GM21786 (cell line): ENCODE data around the gene SAGE1.
"Not testable (repeated sequence)": the region's sequence is repeated elsewhere in the genome, so short reads cannot be mapped to it uniquely, and the experiment has no call there.

Experiments
- ATAC-seq: cut with Tn5 transposase; IDR thresholded peaks from one replicate; pipeline ENCODE4 v1.9.1; 2021; ENCODE audit not compliant: unreplicated experiment

SAGE1 gene, protein sequence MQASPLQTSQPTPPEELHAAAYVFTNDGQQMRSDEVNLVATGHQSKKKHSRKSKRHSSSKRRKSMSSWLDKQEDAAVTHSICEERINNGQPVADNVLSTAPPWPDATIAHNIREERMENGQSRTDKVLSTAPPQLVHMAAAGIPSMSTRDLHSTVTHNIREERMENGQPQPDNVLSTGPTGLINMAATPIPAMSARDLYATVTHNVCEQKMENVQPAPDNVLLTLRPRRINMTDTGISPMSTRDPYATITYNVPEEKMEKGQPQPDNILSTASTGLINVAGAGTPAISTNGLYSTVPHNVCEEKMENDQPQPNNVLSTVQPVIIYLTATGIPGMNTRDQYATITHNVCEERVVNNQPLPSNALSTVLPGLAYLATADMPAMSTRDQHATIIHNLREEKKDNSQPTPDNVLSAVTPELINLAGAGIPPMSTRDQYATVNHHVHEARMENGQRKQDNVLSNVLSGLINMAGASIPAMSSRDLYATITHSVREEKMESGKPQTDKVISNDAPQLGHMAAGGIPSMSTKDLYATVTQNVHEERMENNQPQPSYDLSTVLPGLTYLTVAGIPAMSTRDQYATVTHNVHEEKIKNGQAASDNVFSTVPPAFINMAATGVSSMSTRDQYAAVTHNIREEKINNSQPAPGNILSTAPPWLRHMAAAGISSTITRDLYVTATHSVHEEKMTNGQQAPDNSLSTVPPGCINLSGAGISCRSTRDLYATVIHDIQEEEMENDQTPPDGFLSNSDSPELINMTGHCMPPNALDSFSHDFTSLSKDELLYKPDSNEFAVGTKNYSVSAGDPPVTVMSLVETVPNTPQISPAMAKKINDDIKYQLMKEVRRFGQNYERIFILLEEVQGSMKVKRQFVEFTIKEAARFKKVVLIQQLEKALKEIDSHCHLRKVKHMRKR

DNA sequence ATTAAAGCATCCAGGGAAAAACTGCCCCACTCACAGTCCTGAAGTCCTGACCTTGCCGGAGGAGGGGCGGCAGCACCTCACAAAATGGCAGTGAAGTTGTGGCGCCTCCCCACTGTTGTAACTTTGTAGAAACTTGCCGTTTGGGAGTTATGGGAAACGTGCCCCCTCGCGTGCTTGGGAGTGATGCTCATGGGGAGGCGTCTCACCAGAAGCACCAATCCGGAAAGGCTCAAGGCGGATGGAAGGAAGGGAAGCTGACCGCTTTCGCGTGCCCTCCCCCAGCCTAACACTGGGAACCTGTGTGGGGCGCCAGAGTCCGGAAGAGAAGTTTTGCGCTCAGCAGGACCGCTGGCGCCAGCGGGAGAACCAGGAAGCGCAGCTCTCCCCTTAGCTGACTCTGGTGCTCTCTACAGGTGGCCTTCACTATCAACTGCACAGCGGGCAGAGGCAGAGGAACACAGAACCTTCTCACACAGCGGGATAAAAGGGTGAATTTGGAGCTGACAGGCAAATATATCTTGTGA is at the start of gene SAGE1, which contains the start of gene CT45A10:
TSS of gene SAGE1 (plus strand) at position 423 of the 524 bp plus-strand sequence. CDS start 2,527 bp downstream, outside the sequence.
TSS of gene CT45A10 (minus strand) at position 151 of the 524 bp plus-strand sequence. CDS start 8,100 bp downstream, outside the sequence.
- no peak for ATAC-seq

DNA sequence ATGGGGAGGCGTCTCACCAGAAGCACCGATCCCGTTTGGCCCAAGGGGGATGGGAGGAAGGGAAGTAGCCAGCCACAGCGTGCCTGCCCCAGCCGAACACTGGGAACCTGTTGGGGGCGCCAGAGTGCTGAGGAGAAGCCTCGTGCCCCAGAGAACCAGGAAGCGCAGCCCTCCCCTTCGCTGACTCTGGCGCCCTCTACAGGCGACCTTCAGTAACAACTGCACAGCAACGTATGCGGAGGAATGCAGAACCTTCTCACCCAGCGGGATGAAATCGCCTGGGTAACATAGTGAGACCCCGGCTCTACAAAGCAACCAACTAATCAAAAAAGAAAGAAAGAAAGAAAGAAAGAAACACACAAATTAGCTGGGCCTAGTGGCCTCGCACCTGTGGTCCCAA is 39.1 kb upstream of the SAGE1 start, which contains the start of gene CT45A8:
TSS of gene CT45A8 (minus strand) at position 101 of the 400 bp plus-strand sequence. CDS start 3,755 bp downstream, outside the sequence.
- ATAC-seq: not testable (repeated sequence)

DNA sequence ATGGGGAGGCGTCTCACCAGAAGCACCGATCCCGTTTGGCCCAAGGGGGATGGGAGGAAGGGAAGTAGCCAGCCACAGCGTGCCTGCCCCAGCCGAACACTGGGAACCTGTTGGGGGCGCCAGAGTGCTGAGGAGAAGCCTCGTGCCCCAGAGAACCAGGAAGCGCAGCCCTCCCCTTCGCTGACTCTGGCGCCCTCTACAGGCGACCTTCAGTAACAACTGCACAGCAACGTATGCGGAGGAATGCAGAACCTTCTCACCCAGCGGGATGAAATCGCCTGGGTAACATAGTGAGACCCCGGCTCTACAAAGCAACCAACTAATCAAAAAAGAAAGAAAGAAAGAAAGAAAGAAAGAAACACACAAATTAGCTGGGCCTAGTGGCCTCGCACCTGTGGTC is 21.8 kb upstream of the SAGE1 start, which contains the start of gene CT45A9:
TSS of gene CT45A9 (minus strand) at position 101 of the 400 bp plus-strand sequence. CDS start 3,751 bp downstream, outside the sequence.
- ATAC-seq: not testable (repeated sequence)

DNA sequence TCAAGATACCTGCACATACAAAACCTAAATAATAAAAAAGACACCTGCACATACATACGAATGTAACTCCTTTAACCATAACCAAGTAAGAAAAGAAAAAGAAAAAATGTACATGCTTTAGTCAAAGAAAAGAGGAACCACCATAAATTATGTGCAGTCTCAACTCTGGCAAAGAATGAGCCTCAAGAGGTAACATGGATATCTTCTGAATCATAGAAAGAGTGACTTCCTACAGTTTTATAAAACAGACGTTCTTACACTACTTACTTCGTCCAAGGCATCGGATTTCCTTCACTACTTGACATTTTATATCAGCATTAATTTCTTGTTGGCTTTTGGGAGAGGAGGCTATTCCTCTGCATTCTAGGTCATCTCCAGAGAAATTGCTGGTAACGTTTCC is 10.8 kb upstream of the SAGE1 start:
- not testable (repeated sequence) for ATAC-seq

DNA sequence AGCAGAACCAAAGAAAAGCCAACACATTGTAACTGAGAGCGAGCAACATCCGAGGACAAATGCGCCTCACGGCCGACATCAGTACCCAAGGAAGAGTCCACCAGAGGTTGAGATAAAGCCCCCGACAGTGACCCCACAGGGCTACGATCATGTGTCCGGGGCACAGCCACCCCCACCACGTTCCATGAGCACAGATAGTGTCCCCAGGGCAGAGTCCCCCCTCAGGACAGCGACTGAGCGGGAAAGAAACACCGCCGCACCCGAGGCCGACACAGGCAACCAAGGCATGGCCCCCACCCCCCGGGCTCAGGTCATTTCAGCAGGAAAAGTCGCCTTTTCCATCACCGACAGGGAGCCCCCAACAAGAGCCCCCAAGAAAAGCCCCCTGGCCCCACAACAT is 5.3 kb upstream of the SAGE1 start:
- not testable (repeated sequence) for ATAC-seq

DNA sequence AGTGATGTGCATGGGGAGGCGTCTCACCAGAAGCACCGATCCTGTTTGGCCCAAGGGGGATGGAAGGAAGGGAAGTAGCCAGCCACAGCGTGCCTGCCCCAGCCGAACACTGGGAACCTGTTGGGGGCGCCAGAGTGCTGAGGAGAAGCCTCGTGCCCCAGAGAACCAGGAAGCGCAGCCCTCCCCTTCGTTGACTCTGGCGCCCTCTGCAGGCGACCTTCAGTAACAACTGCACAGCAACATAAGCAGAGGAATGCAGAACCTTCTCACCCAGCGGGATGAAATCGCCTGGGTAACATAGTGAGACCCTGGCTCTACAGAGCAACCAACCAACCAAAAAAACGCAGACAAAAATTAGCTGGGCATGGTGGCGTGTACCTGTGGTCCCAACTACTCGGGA is 4.5 kb upstream of the SAGE1 start:
- not testable (repeated sequence) for ATAC-seq

DNA sequence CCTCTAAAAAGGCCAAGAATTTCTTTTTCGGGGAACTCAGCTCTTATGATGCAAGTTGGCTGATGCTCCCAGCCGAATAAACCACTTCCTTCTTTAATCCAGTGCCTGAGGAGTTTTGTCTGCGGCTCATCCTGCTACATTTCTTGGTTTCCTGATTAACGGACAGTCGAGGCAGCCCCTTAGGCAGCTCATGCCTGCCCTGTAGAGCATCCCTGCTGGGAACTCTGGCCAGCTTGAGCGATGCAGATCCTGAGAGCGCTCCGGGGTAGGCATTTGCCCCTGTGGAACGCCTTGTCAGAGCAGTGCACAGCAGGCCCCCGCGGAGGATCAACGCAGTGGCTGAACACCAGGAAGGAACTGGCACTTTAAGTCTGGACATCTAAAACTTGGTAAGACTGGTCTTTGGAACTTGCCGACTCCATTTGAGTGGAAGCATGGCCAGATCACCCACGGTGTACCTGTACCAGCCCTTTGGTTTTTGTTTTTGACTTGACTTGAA is 3.4 kb upstream of the SAGE1 start:
- no peak for ATAC-seq

DNA sequence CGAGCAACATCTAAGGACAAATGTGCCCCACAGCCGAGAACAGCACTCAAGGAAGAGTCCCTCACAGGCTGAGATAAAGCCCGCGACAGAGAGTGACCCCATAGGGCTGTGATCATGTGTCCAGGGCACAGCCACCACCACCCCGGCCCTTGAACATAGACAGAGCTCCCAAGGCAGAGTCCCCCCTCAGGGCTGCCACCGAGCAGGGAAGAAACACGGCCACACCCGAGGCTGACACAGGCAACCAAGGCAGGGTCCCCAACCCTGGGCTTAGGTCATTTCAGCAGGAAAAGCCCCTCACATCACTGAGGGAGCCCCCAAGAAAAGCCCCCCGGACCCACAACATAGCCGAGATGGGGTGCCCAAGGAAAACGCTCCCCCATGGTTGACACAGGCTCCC is 735 bp upstream of the SAGE1 start:
- ATAC-seq: no peak

DNA sequence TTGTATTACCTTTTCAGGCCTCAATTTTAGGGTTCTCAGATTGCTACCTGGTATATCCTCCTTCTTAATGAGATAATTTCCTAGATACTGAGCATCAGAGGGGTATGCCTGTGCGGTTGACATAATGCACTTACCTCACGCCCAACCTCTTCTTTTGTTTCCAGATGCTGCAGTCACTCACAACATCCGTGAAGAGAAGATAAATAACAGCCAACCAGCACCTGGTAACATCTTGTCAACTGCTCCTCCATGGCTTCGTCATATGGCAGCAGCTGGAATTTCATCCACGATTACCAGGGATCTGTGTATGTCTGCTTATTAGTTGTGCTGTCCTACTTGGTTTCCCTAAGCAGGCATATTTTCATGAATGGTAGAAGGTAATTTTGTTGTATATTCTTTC is 16.7 kb downstream of the SAGE1 start:
- ATAC-seq: no peak

DNA sequence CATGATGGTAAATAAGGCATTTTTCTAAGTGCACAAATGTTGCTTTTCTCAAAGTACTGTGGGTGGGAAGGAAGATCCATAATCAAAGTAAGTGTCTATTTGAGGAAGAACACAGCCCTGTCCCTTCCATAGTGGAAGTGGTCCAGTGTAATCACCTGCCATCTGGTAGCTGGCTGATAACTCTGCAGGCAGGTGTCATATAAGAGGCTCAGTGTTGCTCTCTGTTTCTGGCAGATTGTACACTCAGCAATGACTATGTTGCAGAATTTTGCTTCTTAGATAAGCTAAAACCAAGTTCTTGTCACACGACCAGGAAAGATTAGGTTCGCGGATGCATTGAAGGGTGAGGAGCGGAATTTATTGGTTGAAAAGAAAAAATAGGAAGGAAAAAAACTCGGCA is 20.9 kb downstream of the SAGE1 start:
- ATAC-seq: no peak

DNA sequence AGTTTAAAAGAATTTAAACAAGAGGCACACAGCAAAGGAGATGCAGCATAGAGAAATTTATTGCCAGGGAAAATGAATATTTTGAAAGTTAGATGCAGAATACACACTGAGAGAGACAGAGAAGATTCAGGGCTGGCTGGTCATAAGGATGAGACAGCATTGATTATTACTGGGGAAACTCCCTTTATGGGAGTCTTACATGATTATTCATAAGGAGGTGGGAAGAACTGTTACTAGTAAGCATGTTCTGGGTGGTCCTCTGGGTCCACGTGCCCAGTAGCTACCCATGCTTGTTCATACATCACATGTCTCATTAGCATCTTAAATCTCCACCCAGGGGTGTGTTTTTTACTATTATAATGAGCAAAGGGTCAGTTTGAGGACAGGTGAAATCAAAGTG is 27.0 kb downstream of the SAGE1 start:
- ATAC-seq: not testable (repeated sequence)

DNA sequence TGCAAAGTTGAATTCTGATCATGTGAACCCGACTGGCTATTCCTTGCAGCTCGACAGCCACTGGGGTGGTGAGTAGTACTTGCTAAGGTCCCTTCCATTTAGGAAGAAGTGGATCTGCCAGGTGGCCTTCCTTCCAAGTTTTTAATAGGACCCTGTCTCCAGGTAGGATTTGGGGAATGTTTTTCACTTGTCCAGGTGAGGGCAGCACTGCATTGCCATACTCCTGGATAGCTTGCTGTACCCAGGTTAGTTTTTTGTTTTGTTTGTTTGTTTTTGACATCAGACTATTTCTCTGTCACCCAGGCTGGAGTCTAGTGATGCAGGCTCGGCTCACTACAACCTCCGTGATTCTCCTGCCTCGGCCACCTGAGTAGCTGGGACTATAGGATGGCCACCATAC is 29.8 kb downstream of the SAGE1 start:
- no peak for ATAC-seq

DNA sequence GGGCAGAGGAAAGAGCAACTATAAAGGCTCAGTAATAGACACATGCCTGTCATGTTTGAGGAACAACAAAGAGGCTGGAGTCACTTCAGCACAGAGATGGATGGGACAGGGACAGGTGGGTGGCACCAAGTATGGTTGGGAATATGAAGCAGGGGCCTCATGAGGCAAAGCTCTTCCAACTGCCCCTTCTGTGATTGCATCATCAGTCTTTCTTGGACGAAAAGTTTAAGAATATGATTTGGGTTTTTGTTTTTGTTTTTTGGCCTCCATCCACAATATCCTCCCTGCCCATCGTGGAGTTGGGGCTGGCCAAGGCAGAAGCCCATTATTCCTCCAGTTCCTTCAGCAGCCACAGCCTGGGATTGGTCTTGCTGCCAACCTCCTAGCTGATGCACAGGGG is 34.4 kb downstream of the SAGE1 start:
- ATAC-seq: no peak

DNA sequence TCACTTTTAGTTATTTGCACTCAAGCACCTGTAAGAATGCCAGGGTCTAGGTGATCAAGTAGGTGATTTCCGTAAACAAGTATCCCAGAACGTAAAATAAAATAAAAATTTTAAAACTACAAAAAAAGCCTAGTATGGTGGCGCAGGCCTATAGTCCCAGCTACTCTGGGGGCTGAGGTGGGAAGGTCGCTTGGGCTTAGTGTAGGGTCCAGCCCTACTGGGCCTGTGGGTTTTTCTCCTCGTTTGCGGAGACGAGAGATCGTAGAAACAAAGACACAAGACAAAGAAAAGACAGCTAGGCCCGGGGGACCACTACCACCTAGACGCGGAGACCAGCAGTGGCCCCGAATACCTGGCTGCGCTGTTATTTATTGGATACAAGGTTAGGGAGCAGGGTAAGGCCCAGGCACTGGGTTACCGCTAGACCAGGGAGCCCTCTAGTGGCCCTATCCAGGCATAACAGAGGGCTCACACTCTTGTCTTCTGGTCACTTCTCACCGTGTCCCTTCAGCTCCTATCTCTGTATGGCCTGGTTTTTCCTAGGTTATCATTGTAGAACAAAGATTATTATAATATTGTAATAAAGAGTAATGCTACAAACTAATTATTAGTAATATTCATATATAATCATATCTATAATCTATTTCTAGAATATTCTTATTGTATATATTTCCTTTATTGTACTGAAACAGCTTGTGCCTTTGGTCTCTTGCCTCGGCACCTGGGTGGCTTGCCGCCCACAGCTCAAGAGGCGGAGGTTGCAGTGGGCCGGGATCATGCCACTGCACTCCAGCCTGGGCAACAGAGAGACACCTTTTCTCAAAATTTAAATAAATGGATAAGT is 38.4 kb downstream of the SAGE1 start:
- ATAC-seq: no peak

DNA sequence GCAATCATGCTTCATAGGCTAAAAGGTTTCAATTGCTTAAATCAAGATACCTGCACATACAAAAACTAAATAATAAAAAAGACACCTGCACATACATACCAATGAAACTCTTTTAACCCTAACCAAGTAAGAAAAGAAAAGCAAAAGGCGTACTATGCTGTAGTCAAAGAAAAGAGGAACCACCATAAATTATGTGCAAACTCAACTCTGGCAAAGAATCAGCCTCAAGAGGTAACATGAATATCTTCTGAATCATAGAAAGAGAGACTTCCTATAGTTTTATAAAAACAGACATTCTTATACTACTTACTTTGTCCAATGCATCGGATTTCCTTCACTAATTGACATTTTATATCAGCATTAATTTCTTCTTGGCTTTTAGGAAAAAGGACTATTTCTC is 51.0 kb downstream of the SAGE1 start:
- no peak for ATAC-seq

DNA sequence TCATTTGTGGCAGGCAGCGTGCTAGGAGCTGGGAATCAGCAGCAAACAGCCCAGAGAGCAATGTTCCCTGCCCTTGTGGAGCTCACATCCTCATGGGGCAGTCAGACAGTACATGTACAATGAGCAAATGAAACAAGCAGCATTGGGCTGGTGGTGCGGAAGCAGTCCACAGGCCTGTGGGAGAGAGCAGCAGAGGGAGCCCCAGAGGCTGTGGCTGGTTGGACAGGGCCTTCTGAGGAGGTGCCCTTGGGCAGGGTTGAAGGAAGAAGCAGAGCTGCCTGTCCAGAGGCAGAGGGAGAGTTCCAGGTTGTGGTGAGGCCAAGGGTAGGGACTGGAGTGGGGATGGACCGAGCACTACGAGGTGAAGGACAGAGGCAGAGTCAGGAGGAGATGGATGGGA is 57.8 kb downstream of the SAGE1 start:
- ATAC-seq: no peak
